Measurements from ENCODE around the gene UBXN4.
A peak's percentile ranks its signal among the peaks of the same experiment; 100 is the strongest.

Gene UBXN4

GRCh38 chr2:135815269-135815668 lies 73.6 kb downstream of the UBXN4 start:
- no peak for DNase-seq

DNA sequence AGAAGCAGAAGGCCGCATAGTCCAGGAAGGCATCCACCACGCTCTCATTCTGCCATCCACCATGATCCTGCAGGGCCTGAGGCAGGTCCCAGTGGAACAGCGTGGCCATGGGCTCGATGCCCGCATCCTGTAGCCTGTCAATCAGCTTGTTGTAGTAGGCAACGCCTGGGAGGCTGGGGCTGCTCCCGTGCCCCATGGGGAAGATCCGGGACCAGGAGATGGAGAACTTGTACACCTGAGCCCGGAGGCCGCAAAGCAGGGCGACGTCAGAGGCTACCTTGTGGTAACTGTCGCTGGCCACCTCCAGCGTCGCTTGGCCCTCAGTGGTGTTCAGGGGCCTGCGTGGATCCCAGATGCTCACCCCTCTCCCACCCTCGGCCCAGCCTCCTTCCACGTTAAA lies 75.8 kb downstream of the UBXN4 start:
- DNase-seq = no peak

DNA sequence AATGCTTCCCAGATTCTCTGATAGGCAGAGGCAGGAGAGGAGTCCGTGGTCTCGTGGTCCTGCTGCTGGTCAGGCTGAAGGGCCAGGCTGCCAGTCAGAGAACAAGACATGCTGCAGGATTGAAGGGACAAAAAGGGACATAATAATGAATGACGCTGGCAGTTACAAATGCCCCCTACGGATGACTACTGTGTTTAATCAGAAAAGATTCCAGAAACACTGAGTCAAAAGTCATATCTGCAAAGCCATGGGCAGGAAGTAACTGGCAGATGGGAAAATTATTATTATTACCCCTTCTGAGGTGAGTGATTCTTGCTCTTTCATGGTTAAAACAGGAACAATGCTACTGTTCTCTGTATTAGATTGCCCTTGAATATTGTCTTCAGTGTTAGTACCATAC lies 76.3 kb downstream of the UBXN4 start:
- no peak for DNase-seq

- DNase-seq = no peak
Measured at GRCh38 chr2:135818937-135819610, 77.4 kb downstream of the UBXN4 start.

DNA sequence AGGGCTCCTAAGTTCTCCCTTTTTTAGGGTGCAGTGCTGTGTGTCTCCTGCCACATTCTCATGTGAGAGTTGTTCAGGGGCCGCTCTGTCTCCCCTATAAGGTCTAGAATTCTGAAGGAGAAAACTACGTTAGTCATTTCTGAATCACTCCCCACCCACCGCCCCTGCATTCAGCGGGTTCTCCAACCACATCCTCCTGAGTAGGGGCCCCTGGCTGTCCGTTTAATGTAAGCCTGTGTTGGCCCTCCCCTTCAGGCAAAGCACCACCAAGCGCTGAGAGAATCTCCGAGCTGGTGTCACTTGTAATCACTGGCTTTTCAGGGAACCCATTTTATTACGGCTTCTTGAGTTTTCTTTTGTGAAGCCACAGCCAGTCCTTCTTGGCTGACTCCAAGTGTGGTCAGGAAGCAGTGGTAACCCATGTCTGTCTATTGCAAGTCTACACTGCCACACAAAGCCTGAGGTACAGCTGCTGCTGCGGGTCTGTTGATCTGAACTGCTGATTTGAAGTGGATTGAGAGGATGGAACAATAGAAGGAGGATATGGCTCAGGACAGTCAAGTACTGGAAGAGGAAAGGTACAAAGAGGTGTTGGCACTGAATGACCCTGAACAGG lies 78.5 kb downstream of the UBXN4 start:
- DNase-seq = peak; percentile 73

GRCh38 chr2:135821190-135821589 lies 79.5 kb downstream of the UBXN4 start:
- DNase-seq = no peak

GRCh38 chr2:135822855-135823254 lies 81.2 kb downstream of the UBXN4 start:
- no peak for DNase-seq

DNA sequence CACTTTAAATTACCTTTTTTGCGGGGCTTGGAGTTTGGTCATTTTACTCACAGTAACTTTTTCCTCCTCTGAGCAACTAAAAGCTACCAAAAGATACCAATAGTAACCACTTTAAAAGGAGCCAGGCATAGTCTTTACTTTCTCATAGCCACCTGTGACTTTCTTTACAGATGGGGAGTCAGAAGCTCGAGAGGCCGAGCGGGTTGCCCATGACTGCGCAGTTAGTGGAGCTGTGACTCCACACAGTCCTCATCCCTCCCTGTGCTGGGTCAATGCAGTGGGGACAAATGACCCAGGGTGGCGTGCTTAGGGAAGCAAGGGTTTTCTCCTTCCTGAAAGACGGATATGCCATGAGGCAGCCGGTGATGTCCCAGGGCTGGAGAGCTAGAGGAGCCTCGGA lies 83.5 kb downstream of the UBXN4 start:
- no peak for DNase-seq

DNA sequence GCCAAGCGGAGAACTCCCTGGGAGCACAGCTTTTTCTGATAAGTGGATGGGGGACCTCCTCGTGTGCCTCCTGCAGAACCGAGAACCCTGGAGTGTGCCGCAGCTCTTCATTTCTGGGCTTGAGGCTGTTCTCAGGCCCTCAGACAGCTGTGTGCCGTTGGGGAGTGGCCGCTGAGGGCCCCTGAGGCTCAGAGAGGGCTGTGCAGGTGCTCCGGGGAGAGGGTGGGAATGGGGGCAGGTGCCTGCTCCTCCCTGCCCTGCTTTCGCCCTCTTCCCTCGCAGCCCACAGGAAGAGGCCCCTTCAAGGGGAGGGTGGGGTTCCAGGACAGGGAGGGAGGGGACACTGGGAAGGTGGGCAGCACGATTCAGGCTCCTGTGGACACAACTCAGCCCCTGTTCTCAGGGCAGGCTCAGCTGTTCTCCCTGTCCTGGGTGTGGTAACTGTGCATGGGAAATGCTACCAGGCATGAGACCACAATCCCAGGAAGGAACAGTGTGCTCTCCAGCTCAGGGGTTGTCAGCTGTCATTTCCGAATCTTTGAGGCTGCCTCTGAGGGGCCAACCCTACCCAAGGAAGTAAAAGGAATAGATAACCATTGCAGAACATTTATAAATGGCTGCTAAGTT lies 84.0 kb downstream of the UBXN4 start:
- no peak for DNase-seq

DNA sequence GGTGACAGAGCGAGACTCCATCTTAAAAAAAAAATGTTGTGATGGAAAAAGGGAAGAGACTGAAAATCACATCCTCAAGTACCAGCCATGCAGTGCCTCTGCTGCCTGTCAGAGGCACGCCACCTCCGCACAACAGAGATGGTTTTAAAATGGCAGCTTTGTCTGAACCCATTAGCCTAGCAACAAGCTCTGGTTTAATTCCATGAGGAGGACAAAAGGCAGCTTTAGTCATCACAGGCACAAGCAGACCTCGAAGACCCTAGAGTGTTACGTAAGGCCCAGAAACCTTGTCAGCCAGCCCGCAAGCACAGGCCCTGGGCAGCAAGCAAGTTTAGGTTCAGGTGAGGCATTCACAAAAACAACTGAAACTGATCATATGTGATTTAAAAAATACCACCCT lies 84.9 kb downstream of the UBXN4 start:
- DNase-seq = no peak

DNA sequence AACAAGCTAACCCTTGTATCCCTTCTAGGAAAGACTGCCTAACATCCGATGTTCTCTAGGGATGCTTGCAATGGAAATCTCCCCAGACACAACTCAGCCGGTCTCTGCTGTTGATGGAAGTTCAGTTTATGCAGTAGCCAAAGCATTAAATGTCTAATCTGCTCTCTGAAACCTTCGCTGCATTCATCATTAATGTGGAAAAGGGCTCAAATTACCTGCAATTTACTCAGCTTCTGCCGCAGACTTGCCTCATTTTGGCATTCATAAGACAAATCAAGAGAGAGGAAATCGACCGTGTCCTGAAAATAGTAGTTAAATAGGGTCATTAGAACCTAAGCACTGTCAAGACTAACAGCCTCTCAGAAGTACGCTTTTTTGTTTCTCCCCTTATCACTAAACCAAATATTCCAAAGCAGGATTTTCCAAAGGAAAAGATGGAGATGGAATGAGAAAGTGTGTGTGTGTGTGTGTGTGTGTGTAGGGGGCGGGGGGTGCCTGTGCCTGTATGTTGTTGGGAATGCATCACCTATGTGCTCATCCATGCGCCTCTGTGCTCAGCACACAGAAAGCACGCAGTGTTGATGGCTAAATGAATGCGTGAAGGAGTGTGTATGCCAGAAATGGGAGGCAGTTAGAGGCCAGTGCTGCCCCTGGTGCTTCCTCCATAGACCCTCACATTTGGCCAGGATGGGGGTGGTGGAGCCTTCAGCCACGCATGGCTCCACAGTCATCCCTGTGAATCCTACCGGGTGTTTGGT lies 87.9 kb downstream of the UBXN4 start:
- DNase-seq = no peak

DNA sequence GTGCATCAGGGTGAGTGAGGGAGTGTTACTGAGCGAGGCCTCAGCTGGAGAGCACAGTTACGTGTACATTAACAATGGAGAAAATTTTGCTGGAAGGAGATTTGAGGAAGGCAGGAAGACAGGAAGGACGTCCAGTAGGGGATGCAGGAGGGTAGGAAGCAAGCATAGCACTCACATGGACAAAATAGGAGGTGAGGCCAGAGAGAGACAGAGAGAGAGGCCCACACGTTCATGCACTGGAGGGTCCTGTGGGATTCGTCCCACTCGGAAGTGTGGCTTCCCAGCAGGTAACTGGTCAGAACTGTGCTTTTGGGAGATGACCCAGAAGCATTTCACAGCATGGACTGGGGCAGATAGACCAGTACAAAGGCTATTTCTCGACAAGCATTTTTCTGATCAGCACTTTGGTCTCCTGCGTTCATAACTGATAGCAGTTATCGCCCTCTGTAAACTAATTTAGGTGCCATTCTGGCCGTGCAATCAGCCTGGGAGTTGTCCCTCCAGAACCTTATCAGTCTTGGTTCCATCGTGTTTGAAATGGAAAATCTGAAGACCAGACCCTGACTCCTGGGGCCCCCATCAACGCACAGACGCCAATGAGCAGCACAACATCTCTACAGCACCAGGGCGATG lies 89.6 kb downstream of the UBXN4 start:
- DNase-seq = no peak

DNA sequence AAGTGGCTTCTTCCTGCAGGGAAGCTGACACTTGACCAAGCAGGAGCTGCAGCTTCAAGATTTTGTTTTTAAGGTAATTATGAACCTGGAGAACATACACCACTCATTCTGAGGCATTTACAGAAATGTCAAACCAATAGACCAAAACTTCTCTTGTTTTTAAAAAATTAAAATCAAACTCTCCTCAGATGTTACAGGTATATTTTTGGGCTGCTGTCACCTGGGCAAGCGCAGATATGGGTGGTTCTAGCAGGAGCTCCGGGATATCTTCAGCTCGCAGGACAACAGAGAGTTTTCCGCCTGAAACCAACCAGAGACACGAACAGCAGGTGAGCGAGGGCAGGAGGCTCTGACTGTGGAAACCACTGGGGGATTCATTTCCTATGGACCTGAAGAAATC lies 91.2 kb downstream of the UBXN4 start:
- no peak for DNase-seq

All from activated gamma-delta T cell treated with Interleukin-2 at 50 U/mL for 16 hours (primary cell).